ENCODE measurements around the gene HS2ST1.

Gene HS2ST1

GRCh38 chr1:86912281-86912900 lies 2.0 kb upstream of the HS2ST1 start:
- peaks cover 2% of the 10 kb centered on the region for H3K9me3 ChIP-seq (ENCODE audit: low read length)
- peak overlapping the region; percentile 98 for H3K4me3 ChIP-seq (ENCODE audit: low read length)
- no peak overlapping the region for H2AFZ ChIP-seq (ENCODE audit: low read depth, low read length)
- H3K4me1 ChIP-seq (ENCODE audit: insufficient read depth, low read length): peaks cover 17% of the 10 kb centered on the region
- peaks cover 18% of the 10 kb centered on the region for H3K36me3 ChIP-seq (ENCODE audit: insufficient read depth, low read length)
- H3K27me3 ChIP-seq (ENCODE audit: insufficient read depth, low read length): no peaks in the 10 kb centered on the region

- H2AFZ ChIP-seq (ENCODE audit: low read depth, low read length): peak overlapping the region; percentile 82
- peaks cover 9% of the 10 kb centered on the region for H3K36me3 ChIP-seq (ENCODE audit: insufficient read depth, low read length)
- H3K9me3 ChIP-seq (ENCODE audit: low read length): peaks cover under 1% of the 10 kb centered on the region
- H3K4me1 ChIP-seq (ENCODE audit: insufficient read depth, low read length): peaks cover 17% of the 10 kb centered on the region
- H3K4me3 ChIP-seq (ENCODE audit: low read length): peak overlapping the region; percentile 98
- H3K27me3 ChIP-seq (ENCODE audit: insufficient read depth, low read length): no peaks in the 10 kb centered on the region
These were observed 988 bp upstream of the HS2ST1 start for GRCh38 chr1:86913399-86913895.

GRCh38 chr1:86913896-86914600 lies 387 bp upstream of the HS2ST1 start, which contains the start of gene SELENOF:
Gene SELENOF, minus strand, starts transcription at chr1:86914126. Its CDS starts 15 bp downstream, at chr1:86914111.
- Histone ChIP-seq H3K4me1 (ENCODE audit: insufficient read depth, low read length) (peaks cover 17% of the 10 kb centered on the region), H3K36me3 (ENCODE audit: insufficient read depth, low read length) (peaks cover 7% of the 10 kb centered on the region), H2AFZ (ENCODE audit: low read depth, low read length) (peak within 1 kb of the TSS; percentile 82), H3K27me3 (ENCODE audit: insufficient read depth, low read length) (no peaks in the 10 kb centered on the region), H3K9me3 (ENCODE audit: low read length) (no peaks in the 10 kb centered on the region), H3K4me3 (ENCODE audit: low read length) (peak within 1 kb of the TSS; percentile 98)

- no peaks in the 10 kb centered on the region for H3K27me3 ChIP-seq (ENCODE audit: insufficient read depth, low read length)
- peak overlapping the region; percentile 84 for H3K4me3 ChIP-seq (ENCODE audit: low read length)
- peaks cover under 1% of the 10 kb centered on the region for H3K9me3 ChIP-seq (ENCODE audit: low read length)
- H2AFZ ChIP-seq (ENCODE audit: low read depth, low read length): peak overlapping the region; percentile 51
- H3K36me3 ChIP-seq (ENCODE audit: insufficient read depth, low read length): peaks cover under 1% of the 10 kb centered on the region
- peaks cover 17% of the 10 kb centered on the region for H3K4me1 ChIP-seq (ENCODE audit: insufficient read depth, low read length)
These were observed 732 bp downstream of the HS2ST1 start for GRCh38 chr1:86914998-86915736.

GRCh38 chr1:86915737-86916235 lies 1.4 kb downstream of the HS2ST1 start:
- peak overlapping the region; percentile 84 for H3K4me3 ChIP-seq (ENCODE audit: low read length)
- H3K4me1 ChIP-seq (ENCODE audit: insufficient read depth, low read length): peaks cover 17% of the 10 kb centered on the region
- H3K27me3 ChIP-seq (ENCODE audit: insufficient read depth, low read length): no peaks in the 10 kb centered on the region
- no peak overlapping the region for H2AFZ ChIP-seq (ENCODE audit: low read depth, low read length)
- H3K9me3 ChIP-seq (ENCODE audit: low read length): peaks cover 6% of the 10 kb centered on the region
- no peaks in the 10 kb centered on the region for H3K36me3 ChIP-seq (ENCODE audit: insufficient read depth, low read length)

GRCh38 chr1:86916752-86917151 lies 2.3 kb downstream of the HS2ST1 start:
- H2AFZ ChIP-seq (ENCODE audit: low read depth, low read length): no peak overlapping the region
- H3K9me3 ChIP-seq (ENCODE audit: low read length): peaks cover 8% of the 10 kb centered on the region
- H3K27me3 ChIP-seq (ENCODE audit: insufficient read depth, low read length): no peaks in the 10 kb centered on the region
- H3K4me3 ChIP-seq (ENCODE audit: low read length): peak overlapping the region; percentile 84
- H3K4me1 ChIP-seq (ENCODE audit: insufficient read depth, low read length): peaks cover 17% of the 10 kb centered on the region
- no peaks in the 10 kb centered on the region for H3K36me3 ChIP-seq (ENCODE audit: insufficient read depth, low read length)

GRCh38 chr1:86922445-86922844 lies 8.0 kb downstream of the HS2ST1 start:
- Histone ChIP-seq H3K36me3 (ENCODE audit: insufficient read depth, low read length) (no peaks in the 10 kb centered on the region), H3K4me3 (ENCODE audit: low read length) (no peak overlapping the region), H2AFZ (ENCODE audit: low read depth, low read length) (no peak overlapping the region), H3K9me3 (ENCODE audit: low read length) (peaks cover 20% of the 10 kb centered on the region), H3K27me3 (ENCODE audit: insufficient read depth, low read length) (no peaks in the 10 kb centered on the region), H3K4me1 (ENCODE audit: insufficient read depth, low read length) (no peaks in the 10 kb centered on the region)

- Histone ChIP-seq H3K36me3 (ENCODE audit: insufficient read depth, low read length) (no peaks in the 10 kb centered on the region), H2AFZ (ENCODE audit: low read depth, low read length) (no peak overlapping the region), H3K27me3 (ENCODE audit: insufficient read depth, low read length) (no peaks in the 10 kb centered on the region), H3K4me1 (ENCODE audit: insufficient read depth, low read length) (no peaks in the 10 kb centered on the region), H3K9me3 (ENCODE audit: low read length) (peaks cover 20% of the 10 kb centered on the region), H3K4me3 (ENCODE audit: low read length) (no peak overlapping the region)
These were observed 10.0 kb downstream of the HS2ST1 start for GRCh38 chr1:86924324-86924960.

- no peak overlapping the region for H2AFZ ChIP-seq (ENCODE audit: low read depth, low read length)
- H3K4me3 ChIP-seq (ENCODE audit: low read length): no peak overlapping the region
- H3K4me1 ChIP-seq (ENCODE audit: insufficient read depth, low read length): no peaks in the 10 kb centered on the region
- H3K9me3 ChIP-seq (ENCODE audit: low read length): peaks cover 15% of the 10 kb centered on the region
- H3K27me3 ChIP-seq (ENCODE audit: insufficient read depth, low read length): no peaks in the 10 kb centered on the region
- H3K36me3 ChIP-seq (ENCODE audit: insufficient read depth, low read length): no peaks in the 10 kb centered on the region
These were observed 11.3 kb downstream of the HS2ST1 start for GRCh38 chr1:86925742-86926141.

- Histone ChIP-seq H3K9me3 (ENCODE audit: low read length) (peaks cover 12% of the 10 kb centered on the region), H3K4me1 (ENCODE audit: insufficient read depth, low read length) (no peaks in the 10 kb centered on the region), H3K4me3 (ENCODE audit: low read length) (no peak overlapping the region), H3K27me3 (ENCODE audit: insufficient read depth, low read length) (no peaks in the 10 kb centered on the region), H2AFZ (ENCODE audit: low read depth, low read length) (no peak overlapping the region), H3K36me3 (ENCODE audit: insufficient read depth, low read length) (no peaks in the 10 kb centered on the region)
These were observed 12.4 kb downstream of the HS2ST1 start for GRCh38 chr1:86926883-86927282.

- Histone ChIP-seq H2AFZ (ENCODE audit: low read depth, low read length) (no peak overlapping the region), H3K9me3 (ENCODE audit: low read length) (peaks cover 8% of the 10 kb centered on the region), H3K27me3 (ENCODE audit: insufficient read depth, low read length) (no peaks in the 10 kb centered on the region), H3K4me1 (ENCODE audit: insufficient read depth, low read length) (no peaks in the 10 kb centered on the region), H3K36me3 (ENCODE audit: insufficient read depth, low read length) (no peaks in the 10 kb centered on the region), H3K4me3 (ENCODE audit: low read length) (no peak overlapping the region)
These were observed 14.4 kb downstream of the HS2ST1 start for GRCh38 chr1:86928819-86929218.

- Histone ChIP-seq H3K4me3 (ENCODE audit: low read length) (no peak overlapping the region), H2AFZ (ENCODE audit: low read depth, low read length) (no peak overlapping the region), H3K27me3 (ENCODE audit: insufficient read depth, low read length) (no peaks in the 10 kb centered on the region), H3K36me3 (ENCODE audit: insufficient read depth, low read length) (no peaks in the 10 kb centered on the region), H3K9me3 (ENCODE audit: low read length) (no peaks in the 10 kb centered on the region), H3K4me1 (ENCODE audit: insufficient read depth, low read length) (no peaks in the 10 kb centered on the region)
These were observed 18.6 kb downstream of the HS2ST1 start for GRCh38 chr1:86933051-86933450.

Data from neuron (in vitro differentiated cells).